NCI-H2227 treated with DMSO at 0.1 percent for 48 hours (cell line): ENCODE data around the gene PLIN4.
"Not testable (repeated sequence)": the region's sequence is repeated elsewhere in the genome, so short reads cannot be mapped to it uniquely, and the experiment has no call there.

Experiments
- DNase-seq: peaks from one replicate; lab custom pipeline; 2025; lab: John Stamatoyannopoulos, UW

The PLIN4 gene, protein sequence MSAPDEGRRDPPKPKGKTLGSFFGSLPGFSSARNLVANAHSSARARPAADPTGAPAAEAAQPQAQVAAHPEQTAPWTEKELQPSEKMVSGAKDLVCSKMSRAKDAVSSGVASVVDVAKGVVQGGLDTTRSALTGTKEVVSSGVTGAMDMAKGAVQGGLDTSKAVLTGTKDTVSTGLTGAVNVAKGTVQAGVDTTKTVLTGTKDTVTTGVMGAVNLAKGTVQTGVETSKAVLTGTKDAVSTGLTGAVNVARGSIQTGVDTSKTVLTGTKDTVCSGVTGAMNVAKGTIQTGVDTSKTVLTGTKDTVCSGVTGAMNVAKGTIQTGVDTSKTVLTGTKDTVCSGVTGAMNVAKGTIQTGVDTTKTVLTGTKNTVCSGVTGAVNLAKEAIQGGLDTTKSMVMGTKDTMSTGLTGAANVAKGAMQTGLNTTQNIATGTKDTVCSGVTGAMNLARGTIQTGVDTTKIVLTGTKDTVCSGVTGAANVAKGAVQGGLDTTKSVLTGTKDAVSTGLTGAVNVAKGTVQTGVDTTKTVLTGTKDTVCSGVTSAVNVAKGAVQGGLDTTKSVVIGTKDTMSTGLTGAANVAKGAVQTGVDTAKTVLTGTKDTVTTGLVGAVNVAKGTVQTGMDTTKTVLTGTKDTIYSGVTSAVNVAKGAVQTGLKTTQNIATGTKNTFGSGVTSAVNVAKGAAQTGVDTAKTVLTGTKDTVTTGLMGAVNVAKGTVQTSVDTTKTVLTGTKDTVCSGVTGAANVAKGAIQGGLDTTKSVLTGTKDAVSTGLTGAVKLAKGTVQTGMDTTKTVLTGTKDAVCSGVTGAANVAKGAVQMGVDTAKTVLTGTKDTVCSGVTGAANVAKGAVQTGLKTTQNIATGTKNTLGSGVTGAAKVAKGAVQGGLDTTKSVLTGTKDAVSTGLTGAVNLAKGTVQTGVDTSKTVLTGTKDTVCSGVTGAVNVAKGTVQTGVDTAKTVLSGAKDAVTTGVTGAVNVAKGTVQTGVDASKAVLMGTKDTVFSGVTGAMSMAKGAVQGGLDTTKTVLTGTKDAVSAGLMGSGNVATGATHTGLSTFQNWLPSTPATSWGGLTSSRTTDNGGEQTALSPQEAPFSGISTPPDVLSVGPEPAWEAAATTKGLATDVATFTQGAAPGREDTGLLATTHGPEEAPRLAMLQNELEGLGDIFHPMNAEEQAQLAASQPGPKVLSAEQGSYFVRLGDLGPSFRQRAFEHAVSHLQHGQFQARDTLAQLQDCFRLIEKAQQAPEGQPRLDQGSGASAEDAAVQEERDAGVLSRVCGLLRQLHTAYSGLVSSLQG (N-terminal part only)

DNA sequence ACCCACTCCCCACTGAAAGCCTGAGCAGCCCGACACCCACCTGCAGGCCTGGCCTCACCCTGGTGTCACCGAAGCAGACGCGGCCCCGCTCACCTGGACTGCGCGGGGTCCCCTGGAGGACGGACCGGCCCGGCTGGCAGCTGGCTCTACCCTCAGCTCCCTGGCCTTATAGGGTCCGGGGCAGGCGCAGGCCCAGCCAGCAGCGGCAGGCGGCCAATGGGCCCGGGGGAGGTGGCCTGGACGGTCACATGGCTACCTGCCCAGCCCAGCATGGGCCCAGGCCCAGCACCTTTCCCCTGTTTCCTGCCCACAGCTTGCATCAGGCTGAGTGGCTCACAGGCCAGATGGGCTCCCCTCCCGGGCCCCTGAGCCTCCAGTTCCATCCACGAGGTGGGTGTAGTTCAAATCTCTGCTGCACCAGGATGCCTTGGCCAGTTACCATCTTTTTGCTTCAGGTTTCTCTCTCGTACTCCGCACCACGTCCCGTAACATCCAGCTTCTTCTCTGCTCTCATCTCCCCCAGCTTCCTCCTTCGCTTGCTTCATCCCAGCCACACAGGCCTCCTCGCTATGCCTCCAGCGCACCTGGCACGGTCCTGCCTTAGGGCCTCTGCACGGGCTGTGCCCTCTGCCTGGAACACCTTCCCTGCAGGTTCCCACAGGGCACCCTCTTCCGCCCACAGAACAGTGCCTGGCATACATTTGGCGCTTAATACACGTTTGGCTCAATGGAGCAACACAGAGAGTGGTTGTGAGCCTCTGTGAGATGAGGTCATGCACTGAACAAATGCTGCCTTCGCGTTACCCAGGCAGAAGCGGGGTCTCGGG lies at the start of gene PLIN4:
PLIN4 (minus strand) TSS at position 142 of the 827 bp plus-strand sequence. CDS start 214 bp downstream, outside the sequence.
- no peak for DNase-seq

GRCh38 chr19:4567584-4568071 lies 49.3 kb upstream of the PLIN4 start:
- no peak for DNase-seq

DNA sequence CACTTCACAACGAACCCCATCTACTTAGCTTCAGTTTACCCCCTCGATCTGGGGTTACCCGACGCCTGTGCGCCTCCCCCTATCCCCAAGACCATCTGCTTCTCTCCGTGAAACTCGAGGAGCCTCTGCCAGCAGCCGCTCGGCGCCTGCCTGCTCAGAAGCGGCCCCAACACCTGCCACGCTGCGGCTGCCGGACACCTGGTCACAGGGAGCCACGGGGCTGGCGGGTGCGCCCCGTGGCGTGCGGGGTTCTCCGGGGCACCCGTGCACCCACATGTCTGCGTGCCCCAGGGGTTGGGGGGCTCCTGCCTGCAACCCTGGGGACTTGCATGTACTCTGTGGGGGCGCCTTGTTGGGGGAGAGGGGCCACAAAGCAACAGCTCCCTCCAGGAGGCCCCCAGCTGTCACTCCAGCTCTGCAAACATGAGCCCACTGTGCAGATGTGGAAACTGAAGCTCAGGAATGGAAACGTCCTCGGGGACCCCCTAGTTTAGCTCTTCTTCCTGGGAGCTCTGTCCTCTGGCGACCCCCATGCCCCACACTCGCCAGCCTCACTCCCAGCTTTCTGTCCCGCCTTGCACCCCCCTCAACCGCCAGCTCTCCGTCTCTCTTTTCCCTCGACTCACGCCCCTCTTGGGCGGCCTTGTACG lies 48.2 kb upstream of the PLIN4 start:
- no peak for DNase-seq

- DNase-seq = not testable (repeated sequence)
Measured at GRCh38 chr19:4563562-4563961, 45.3 kb upstream of the PLIN4 start.

- not testable (repeated sequence) for DNase-seq
Measured at GRCh38 chr19:4562085-4562484, 43.8 kb upstream of the PLIN4 start.

GRCh38 chr19:4559569-4559968 lies 41.3 kb upstream of the PLIN4 start, which contains the start of gene SEMA6B:
SEMA6B (minus strand) TSS chr19:4559684; CDS start chr19:4558457, 1,227 bp downstream.
- DNase-seq = no peak

DNA sequence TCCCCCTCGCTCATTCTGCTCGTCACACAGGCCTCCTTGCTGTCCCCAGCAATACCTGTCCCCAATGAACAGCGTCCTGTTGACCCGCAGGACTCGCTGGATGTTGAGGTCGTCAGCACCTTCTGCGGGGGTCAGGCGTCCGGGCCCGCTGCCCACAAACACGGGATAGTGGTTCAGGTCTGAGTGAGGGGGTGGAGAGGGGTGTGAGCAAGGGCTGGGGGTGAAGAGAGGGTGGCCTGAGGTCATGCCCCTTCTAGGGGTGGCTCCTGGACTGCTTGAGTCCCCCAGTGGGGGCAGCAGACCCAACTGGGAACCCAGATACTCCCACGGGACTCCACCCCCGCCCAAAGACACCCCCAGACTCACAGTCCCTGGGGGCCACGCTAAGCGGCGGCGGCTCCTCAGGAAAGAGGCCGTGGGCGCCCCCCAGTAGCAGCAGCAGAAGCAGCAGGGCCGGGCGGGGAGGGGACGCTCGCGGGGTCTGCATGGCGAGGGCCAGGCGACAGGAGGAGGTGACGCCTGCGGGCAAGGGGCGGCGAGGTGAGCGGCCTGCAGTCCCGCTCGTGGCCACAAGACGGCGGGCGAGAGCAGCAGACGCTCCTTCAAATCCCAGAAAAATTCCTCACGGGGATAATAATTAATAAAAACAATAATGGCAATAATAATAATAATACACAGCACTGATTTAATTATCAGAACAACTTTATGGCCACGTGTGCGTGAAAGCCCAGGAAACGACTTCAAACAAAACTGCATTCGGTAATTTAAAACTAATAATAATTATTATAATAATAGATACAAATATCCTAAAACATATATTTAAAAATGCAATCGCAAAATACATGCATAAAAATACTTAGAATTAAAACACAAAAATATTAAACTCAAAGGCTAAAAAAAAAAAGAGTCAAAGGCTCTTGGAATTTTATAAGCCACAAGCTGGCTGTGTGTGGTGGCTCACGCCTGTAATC lies 40.0 kb upstream of the PLIN4 start:
- no peak for DNase-seq

DNA sequence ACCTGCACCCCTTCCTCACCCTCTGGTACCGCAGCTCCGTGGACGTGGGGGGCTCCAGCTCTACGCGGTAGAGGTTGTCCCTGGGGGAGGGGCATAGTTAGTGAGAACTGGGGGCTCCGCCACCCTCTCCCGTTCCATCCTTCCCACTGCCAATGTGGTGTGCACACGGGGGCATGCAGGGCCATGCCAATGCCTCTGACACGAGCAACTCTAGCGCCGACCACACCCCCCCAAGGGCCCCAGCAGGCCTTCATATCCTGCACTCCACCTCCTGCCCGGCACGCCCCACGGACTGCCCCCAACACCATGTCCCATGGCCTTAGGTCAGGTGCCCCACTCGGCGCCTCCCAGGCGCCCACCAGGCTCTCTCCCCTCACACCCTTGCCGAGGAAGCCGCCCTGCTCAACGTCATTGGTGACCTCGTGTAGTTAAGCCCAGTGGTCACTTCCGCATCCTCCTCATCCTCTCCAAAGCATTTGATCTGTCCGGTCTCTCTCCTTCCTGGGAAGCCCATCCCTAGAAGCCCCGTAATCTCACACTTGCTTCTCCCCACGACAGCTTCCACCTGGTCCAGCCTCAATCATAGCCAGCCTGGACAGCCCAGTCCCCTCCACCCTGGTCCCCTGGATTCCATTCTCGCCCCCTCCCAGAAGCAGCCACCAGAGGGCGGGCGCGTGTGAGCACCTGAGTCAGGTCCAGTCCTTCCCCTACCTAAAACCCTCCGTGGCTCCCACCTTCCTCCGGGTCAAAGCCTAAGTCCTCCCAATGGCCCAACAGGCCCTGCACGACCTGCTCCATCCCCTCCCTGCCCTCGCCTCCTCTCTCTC lies 39.1 kb upstream of the PLIN4 start:
- DNase-seq = no peak

DNA sequence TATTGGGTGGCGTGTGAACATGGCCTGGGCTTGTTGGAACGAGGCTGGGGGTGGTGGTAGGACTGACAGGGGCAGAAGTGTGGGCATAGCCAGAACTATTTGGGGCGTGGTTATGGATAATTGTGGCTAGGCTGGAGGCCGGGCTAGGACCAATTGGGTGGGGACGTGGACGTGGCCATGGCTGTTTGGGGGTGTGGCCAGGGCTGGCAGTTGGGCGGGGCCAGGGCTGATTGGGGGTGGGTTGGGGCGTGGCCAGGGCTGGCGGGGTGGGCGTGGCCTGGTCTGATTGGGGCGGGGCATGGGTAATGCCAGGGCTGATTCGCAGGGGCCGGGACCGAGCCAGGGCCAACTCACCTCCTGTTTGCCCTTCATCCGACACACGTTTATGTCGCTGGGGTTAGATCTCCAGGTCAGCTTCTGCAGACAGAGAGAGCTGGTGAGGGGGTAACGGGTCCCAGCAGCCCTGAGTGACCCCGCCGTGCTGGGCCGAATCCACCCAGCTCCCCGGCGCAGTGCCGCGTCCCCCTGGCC lies 38.4 kb upstream of the PLIN4 start:
- DNase-seq = no peak

- DNase-seq = no peak
Measured at GRCh38 chr19:4555657-4556561, 37.6 kb upstream of the PLIN4 start.

DNA sequence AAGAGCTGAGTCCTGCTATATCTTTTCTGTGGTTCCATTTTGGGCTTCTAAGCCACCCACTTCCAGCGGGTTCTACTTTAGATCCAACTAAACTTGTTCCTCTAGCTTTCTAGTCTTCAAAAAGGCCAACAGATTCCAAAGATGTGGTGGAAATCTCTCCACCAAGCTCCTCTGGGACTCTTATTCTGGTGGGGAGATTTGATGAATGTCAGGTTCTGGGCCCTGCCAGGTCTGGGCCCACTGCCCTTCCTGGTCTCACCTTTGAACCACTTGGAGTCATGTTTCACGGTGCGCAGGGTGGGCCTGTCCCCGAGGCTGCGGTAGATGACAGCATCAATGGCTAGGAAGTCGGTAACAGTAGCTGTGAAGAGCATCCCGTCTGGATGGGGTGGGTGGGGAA lies 36.4 kb upstream of the PLIN4 start:
- no peak for DNase-seq

- no peak for DNase-seq
Measured at GRCh38 chr19:4553775-4554174, 35.5 kb upstream of the PLIN4 start.

GRCh38 chr19:4553092-4553695 lies 34.9 kb upstream of the PLIN4 start:
- DNase-seq = no peak

GRCh38 chr19:4552525-4552819 lies 34.2 kb upstream of the PLIN4 start:
- DNase-seq = no peak

DNA sequence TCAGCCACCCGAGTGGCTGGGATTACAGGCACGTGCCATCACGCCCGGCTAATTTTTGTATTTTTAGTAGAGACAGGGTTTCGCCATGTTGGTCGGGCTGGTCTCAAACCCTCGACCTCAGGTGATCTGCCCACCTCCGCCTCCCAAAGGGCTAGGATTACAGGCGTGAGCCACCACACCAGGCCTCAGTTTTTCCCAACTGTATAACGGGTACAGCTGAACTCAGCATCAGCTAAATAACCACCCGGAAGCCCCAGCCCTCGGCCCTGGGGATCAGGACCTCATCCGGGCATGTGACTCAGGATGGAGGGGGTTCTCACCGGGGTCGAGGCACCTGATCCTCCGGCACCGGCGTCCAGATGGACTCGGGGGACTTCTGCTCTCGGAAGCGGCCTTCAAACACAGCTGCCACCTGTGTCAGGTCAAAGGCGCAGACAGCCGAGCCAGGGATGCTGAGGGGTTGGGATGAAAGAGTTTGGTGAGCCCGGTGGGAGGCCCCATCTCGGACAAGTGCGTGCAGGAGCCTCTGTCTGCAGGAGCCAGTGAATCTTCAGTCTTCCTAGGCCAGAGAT lies 32.3 kb upstream of the PLIN4 start:
- no peak for DNase-seq

DNA sequence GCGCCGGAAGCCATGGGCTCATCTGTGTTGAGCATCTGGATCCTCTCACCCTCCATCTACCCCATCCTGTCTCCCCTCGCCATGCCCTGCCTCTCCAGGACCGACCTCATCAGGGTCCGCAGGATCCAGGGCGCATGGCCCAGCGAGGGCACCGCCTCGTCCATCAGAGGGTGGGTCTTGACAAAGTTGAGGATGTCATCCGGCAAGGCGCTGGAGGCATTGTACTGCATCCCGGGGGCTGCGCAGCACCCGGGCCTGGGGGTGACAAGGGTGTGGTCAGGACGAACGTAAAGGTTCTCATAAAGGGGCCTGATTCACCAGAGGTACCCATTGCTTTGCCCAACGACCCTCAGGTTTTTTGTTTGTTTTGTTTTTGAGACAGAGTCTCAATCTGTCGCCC lies 31.7 kb upstream of the PLIN4 start:
- DNase-seq = no peak

DNA sequence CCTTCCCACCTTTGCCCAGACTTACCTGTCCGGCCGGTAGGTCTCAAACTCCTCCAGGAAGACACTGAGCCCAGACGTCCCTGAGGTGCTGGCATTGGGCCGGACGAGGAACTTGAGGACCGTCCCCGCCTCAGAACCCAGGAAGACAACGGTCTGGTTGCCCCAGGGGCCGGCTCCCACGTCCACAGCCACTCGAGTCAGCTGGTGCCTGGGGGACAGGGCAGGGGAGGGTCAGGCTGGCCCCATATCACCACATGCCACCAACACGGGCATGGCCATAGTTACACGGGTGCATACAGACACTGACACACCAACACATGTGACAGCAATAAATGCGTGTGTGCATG lies 29.9 kb upstream of the PLIN4 start:
- no peak for DNase-seq
